Prostate gland (tissue), 2 donors: ENCODE data around the gene GLTP. TPM values are rescaled to one million over a fixed set of nuclear protein-coding genes. Genes with fewer than 3 reads are reported as not detected.
"Not testable (repeated sequence)": the region's sequence is repeated elsewhere in the genome, so short reads cannot be mapped to it uniquely, and the experiment has no call there.

Experiments used
- DNase-seq: peaks from one replicate; pipeline ENCODE4 v3.0.0-alpha.2; 2019; ENCODE audit warnings: low spot score
- H3K27ac ChIP-seq, 2 donors: fragments of 200-600 bp; sonication (generic); 2 replicates each; pipeline ENCODE4 v1.5.1; 2017 to 2019
- H3K27me3 ChIP-seq: fragments of 200-600 bp; sonication (generic); replicated peaks from 2 replicates; pipeline ENCODE4 v1.5.1; 2019; ENCODE audit not compliant: insufficient read depth
- H3K36me3 ChIP-seq, 2 donors: fragments of 200-600 bp; sonication (generic); 1 replicate in 1 of 2; 2 replicates in 1 of 2; pipeline versions ENCODE4 v1.5.1 to v1.8.1; 2017 to 2019
- H3K4me1 ChIP-seq: fragments of 200-600 bp; sonication (generic); replicated peaks from 2 replicates; pipeline ENCODE4 v1.5.1; 2019
- H3K4me3 ChIP-seq, 2 donors: fragments of 200-600 bp; sonication (generic); 2 replicates each; pipeline ENCODE4 v1.5.1; 2017 to 2019
- H3K9me3 ChIP-seq: fragments of 200-600 bp; sonication (generic); 2 replicates; pipeline ENCODE4 v1.5.1; 2017
- POLR2A ChIP-seq: fragments of 450-650 bp; IDR thresholded peaks from one replicate; pipeline ENCODE4 v1.6.1; 2016; ENCODE audit warnings: antibody characterized with exemption, mild to moderate bottlenecking
- POLR2AphosphoS5 ChIP-seq: sonication (generic); formaldehyde crosslinking; IDR thresholded peaks from one replicate; pipeline ENCODE4 v1.6.1; 2017; ENCODE audit warnings: antibody characterized with exemption
- WGBS: methylation state at CpG from one replicate; pipeline ENCODE4 v1.1.5; 2018; 5-methylcytosine and 5-hydroxymethylcytosine counted together
- intact Hi-C: fragments of 100-400 bp; cut with DNase I; formaldehyde crosslinking; loops from one replicate; pipeline ENCODE4 v1.14.2; 2022
- total RNA-seq, 2 donors: library from RNA; depleted of rRNA; stranded (reverse); fragments of >200 nt; gene quantifications; one replicate each; pipeline ENCODE4 v1.1.0, GENCODE V29; 2016
- TF ChIP-seq, protein P1 (sequence below), 4 experiments: fragments of 200-600 bp in 2 of 4; fragments of 450-650 bp in 2 of 4; sonication (generic) in 2 of 4; IDR thresholded peaks; 1 replicate in 3 of 4; 2 replicates in 1 of 4; pipeline ENCODE4 v1.5.1; 2016 to 2019; ENCODE audit warnings: antibody characterized with exemption in 4 of 4, mild to moderate bottlenecking in 2 of 4, moderate library complexity in 2 of 4

The GLTP gene
- total RNA-seq, 2 donors from 2014 or later, result 67.2 to 87.1 TPM

- TF ChIP-seq, protein P1, sequence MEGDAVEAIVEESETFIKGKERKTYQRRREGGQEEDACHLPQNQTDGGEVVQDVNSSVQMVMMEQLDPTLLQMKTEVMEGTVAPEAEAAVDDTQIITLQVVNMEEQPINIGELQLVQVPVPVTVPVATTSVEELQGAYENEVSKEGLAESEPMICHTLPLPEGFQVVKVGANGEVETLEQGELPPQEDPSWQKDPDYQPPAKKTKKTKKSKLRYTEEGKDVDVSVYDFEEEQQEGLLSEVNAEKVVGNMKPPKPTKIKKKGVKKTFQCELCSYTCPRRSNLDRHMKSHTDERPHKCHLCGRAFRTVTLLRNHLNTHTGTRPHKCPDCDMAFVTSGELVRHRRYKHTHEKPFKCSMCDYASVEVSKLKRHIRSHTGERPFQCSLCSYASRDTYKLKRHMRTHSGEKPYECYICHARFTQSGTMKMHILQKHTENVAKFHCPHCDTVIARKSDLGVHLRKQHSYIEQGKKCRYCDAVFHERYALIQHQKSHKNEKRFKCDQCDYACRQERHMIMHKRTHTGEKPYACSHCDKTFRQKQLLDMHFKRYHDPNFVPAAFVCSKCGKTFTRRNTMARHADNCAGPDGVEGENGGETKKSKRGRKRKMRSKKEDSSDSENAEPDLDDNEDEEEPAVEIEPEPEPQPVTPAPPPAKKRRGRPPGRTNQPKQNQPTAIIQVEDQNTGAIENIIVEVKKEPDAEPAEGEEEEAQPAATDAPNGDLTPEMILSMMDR (IDR thresholded peaks at IDR 0.05), result no peak
- TF ChIP-seq POLR2A, result no peak
- TF ChIP-seq POLR2AphosphoS5, result no peak
- 1% methylated on average over 16 of the region's 16 CpGs for WGBS
- Histone ChIP-seq H3K27me3 (no peaks in the 10 kb centered on the region), H3K4me3 (peak overlapping the region; percentile 78 to 80), H3K9me3 (no peaks in the 10 kb centered on the region), H3K36me3 (peaks cover 9 to 20% of the 10 kb centered on the region in 2 donors), H3K4me1 (no peaks in the 10 kb centered on the region), H3K27ac (peak overlapping the region in 1 of 2 donors; percentile 59)
- no peak for DNase-seq
- intact Hi-C loops, result loop anchor here (5.0 kb wide), 1 partner anchor 96 kb away; the partner anchor contains the start of genes ANKRD13A and GIT2
These were observed 20.6 kb upstream of the GLTP start for GRCh38 chr12:109900752-109901580.

DNA sequence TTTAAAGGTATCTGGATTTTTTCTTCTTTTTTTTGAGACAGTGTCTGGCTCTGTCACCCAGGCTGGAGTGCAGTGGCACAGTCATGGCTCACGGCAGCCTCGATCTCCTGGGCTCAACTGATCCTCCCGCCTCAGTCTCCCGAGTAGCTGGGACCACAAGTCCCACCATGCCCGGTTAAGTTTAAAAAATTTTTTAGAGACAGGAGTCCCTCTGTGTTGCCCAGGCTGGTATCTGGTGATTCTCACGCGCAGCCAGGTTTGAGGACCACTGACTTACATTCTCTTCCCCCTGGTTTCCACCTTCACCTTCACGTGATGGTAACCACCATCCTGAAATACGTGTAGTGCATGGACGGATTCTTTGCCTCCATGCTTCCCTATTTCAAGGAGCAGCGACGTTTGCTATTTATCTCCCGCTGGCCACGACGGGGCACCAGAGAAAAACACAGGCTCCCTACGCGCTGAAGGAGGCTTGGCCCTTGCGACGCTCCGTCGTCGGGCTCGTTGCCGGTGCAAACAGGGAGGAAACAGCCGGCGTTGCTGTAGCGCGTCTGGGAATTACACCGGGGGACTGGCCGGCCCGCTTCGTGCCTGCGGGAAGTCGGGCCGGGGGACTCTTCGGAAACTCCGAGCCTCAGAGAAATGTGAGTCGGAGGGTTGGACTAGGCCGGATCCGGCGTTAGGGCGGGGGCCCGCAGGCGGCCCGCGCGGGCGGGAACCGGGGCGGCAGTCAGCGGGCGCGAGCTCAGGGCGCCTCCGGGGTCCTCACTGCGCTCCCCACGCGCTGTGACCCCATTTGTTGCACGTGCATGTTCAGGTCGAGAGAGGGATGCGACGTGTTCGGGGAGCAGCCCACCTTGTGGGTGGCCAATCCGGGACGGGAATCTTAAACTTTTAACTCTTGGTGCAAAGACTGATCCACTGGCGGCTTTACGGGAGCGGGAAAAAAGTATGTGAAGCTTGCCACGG, 19.7 kb upstream of the GLTP start, which contains the start of gene TCHP:
TSS of gene TCHP (plus strand) at position 492 of the 969 bp plus-strand sequence. CDS start 2,753 bp downstream, outside the sequence.
- Histone ChIP-seq H3K36me3 (peaks cover 9 to 17% of the 10 kb centered on the region in 2 donors), H3K4me1 (no peaks in the 10 kb centered on the region), H3K4me3 (peak within 1 kb of the TSS; percentile 78 to 80), H3K9me3 (no peaks in the 10 kb centered on the region), H3K27ac (peak within 1 kb of the TSS; percentile 59 to 74), H3K27me3 (no peaks in the 10 kb centered on the region)
- intact Hi-C loops, result loop anchor here (5.0 kb wide), 1 partner anchor 97 kb away; the partner anchor contains the start of genes ANKRD13A and GIT2
- TF ChIP-seq, protein P1 (IDR thresholded peaks at IDR 0.05), result peak in 3 of 4 experiments; percentile 33 to 65 (median 56)
- TF ChIP-seq POLR2AphosphoS5 (peak; percentile 96), POLR2A (peak; percentile 17)
- 1% methylated on average over 68 of the region's 69 CpGs for WGBS
- DNase-seq, result peak; percentile 84

GRCh38 chr12:109899345-109899744, 19.0 kb upstream of the GLTP start:
- intact Hi-C loops, DNase-seq, H3K4me1 ChIP-seq, H3K9me3 ChIP-seq, H3K27me3 ChIP-seq: not testable (repeated sequence)
- 90% methylated on average over 15 of the region's 15 CpGs for WGBS
- H3K27ac ChIP-seq, result peak overlapping the region; percentile 59 to 74
- peak overlapping the region in 1 of 2 donors; percentile 78 for H3K4me3 ChIP-seq
- peaks cover 5 to 11% of the 10 kb centered on the region in 2 donors for H3K36me3 ChIP-seq

GRCh38 chr12:109897029-109897428, 16.7 kb upstream of the GLTP start:
- no peak for DNase-seq
- Histone ChIP-seq H3K36me3 (no peaks in the 10 kb centered on the region), H3K27ac (no peak overlapping the region), H3K4me1 (no peaks in the 10 kb centered on the region), H3K9me3 (no peaks in the 10 kb centered on the region), H3K4me3 (no peak overlapping the region), H3K27me3 (no peaks in the 10 kb centered on the region)
- intact Hi-C loops, result no loop called here
- WGBS, result 77% methylated on average over 6 of the region's 6 CpGs
- TF ChIP-seq POLR2A (no peak), POLR2AphosphoS5 (no peak)
- TF ChIP-seq, protein P1 (IDR thresholded peaks at IDR 0.05), result no peak

GRCh38 chr12:109896188-109896587, 15.8 kb upstream of the GLTP start:
- H3K27me3 ChIP-seq, result no peaks in the 10 kb centered on the region
- TF ChIP-seq POLR2AphosphoS5, result no peak
- no peak overlapping the region for H3K27ac ChIP-seq
- 86% methylated on average over 6 of the region's 6 CpGs for WGBS
- no peak overlapping the region for H3K4me3 ChIP-seq
- no peaks in the 10 kb centered on the region for H3K36me3 ChIP-seq
- intact Hi-C loops, result no loop called here
- H3K9me3 ChIP-seq, result no peaks in the 10 kb centered on the region
- H3K4me1 ChIP-seq, result no peaks in the 10 kb centered on the region
- DNase-seq, result no peak
